GM12874 (cell line): Measurements from ENCODE around the gene SLC17A9.

Experiments
- TF ChIP-seq, protein P1 (sequence below): IDR thresholded peaks from 2 replicates; pipeline ENCODE4 v1.5.1; 2011; ENCODE audit warnings: low read depth, mild to moderate bottlenecking, control low read depth, low read length, moderate library complexity; ENCODE audit not compliant: insufficient read depth

SLC17A9 gene

DNA sequence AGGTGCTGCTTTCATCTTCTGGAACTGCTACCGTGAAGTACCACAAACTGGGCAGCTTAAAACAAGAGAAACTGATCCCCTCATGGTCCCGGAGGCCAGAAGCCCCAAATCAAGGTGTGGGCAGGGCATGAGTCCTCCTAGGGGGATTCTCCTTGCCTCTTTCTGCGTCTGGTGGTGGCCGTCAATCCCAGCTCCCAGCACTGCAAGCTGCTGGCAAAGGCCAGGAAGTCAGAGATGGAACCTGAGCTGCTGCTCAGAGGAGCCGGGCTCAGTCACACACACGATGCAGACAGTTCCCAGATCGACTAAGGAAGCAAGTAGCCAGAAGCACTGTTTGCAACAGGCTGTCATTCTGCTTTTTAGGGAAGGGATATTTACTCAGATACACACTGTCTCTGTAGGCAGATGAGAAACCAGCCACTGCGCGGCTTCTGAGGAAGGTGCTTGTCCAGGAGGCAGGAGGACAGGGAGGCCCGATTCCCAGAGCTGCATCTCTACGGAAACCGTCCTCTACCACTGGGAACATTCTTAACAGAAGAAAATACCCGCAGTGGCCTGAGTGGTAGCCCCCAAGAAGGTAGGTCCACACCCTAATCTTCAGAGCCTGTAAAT, 38.8 kb downstream of the SLC17A9 start:
- TF ChIP-seq, protein P1, sequence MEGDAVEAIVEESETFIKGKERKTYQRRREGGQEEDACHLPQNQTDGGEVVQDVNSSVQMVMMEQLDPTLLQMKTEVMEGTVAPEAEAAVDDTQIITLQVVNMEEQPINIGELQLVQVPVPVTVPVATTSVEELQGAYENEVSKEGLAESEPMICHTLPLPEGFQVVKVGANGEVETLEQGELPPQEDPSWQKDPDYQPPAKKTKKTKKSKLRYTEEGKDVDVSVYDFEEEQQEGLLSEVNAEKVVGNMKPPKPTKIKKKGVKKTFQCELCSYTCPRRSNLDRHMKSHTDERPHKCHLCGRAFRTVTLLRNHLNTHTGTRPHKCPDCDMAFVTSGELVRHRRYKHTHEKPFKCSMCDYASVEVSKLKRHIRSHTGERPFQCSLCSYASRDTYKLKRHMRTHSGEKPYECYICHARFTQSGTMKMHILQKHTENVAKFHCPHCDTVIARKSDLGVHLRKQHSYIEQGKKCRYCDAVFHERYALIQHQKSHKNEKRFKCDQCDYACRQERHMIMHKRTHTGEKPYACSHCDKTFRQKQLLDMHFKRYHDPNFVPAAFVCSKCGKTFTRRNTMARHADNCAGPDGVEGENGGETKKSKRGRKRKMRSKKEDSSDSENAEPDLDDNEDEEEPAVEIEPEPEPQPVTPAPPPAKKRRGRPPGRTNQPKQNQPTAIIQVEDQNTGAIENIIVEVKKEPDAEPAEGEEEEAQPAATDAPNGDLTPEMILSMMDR: no peak

DNA sequence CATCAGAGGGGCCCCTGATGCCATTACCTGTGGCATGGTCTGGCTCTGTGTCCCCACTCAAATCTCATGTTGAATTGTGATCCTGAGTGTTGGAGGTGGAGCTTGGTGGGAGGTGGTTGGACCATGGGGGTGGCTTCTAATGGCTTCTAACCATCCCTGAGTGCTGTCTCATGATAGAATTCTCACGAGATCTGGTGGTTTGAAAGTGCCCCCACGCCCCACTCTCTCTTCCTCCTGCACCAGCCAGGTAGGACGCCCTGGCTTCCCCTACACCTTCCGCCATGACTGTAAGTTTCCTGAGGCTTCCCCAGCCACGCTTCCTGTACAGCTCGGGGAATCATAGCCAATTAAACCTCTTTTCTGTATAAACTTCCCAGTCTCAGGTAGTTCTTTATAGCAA, 39.4 kb downstream of the SLC17A9 start:
- TF ChIP-seq, protein P1: no peak

DNA sequence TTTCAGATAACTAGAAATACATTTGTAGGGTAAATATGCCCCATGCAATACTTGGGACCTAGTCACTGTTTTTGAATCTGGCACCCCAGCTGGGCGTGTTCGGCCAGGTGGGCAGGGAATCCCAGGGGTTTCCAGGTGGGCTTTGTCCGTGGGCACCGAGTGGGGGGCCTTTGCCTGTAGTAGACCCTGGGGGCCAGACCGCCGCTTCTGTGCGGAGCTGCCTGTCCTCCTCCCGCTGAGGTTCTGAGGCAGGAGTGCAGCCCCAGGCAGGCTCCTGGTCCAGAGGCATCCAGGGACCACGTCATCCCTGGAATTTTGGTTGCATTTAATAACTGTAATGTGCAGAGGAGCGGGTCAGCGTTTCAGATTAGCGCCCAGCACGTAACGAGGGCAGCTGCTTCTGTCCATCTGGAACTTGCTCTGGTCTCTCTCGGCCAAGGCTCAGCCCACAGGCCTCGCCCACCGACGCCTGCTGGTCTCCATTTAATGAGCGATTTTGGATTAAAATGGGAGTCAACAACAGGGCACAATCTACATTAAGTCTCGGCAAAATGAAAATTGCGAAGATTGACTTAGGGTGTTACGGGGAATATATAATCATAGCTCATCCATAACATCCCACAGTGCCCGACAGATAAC, 41.5 kb downstream of the SLC17A9 start:
- TF ChIP-seq, protein P1: no peak

DNA sequence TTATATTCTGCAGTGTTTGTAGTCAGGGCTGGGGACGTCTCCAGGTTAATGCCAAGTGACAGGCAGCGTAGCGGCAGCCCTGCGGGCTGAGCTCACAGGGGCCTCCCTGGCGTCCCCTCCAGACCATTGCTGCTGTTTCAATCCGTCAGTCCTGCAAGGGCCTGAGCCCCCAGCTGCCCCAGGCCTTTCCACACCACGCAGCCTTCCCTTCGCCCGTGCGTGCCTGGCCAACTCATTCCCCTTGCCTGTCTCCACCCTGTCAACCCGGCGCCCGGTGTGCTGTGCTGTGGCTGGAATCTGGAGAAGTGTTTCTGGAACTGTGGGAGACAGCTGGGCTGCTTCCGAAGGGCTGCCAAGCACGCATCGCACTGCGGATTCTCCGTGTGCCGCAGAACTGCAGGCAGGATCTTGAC, 42.4 kb downstream of the SLC17A9 start:
- TF ChIP-seq, protein P1: no peak

DNA sequence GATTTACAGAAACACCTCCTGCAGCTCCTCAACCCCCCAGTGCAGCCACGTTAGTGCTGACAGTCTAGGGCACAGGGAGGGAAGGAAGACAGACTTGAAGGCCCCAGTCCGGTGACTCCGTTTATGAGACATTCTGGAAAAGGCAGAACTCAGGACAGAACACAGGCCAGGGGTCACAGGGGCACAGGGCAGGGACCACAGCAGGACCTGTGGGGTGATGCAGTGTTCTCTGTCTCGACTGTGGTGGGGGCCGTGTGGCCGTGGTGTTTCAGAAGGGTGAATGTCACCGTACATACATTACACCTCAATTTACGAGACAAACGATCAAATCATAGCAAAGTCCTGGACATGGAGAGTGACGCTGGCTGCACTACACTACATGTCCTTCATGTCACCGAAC, 43.0 kb downstream of the SLC17A9 start:
- TF ChIP-seq, protein P1: no peak

DNA sequence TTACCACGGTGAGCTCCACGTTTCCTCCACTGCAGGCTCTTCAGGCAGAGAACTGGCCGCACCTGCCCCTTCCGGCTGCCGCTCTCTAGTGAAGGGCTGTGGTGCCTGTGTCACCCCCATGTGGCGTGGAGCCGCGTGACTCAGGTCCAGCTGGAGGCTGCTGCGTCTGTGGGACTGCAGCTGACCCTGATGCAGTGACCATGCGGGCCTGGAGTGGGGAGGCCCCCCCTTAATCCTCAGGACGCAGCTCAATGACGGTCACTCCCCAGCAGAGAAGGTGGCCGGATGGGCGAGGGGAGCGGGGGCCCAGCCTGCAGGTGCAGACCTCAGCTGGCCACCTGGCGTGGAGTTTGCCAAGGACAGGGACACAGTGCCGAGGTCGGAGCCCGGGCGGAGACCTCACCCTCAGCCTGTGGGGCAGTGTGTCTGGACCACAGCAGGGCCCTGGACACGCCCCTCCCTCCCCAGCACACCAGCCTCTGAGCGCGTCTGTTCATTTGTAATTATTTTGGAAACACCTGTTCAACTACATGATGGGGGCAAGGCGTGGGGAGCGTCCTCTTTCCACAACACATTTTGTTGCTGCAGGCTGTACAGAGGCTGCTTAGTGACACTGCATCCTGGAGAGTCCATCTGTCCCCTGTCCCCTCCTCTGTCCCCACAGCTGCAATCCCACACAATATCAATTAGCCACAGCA, 43.5 kb downstream of the SLC17A9 start:
- TF ChIP-seq, protein P1: no peak

DNA sequence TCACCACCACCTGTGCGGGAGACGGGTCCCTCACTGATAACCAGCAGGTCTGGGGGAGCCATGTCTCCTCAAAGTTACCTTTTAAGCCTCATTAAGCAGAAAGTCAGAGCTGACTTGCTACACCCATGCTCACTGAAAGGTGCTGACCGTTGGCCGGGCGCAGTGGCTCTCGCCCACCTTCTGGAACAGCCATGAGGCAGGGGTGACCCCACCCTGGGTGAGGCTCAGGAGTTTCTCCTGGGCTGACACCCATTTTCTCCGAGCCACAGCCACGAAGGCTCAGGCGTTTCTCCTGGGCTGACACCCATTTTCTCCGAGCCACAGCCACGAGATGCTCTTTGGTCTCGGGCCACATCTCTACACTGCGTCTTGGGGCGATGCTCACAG, 44.1 kb downstream of the SLC17A9 start:
- TF ChIP-seq, protein P1: no peak
